ENCODE results near the gene ABAT. TPM values are rescaled to one million over a fixed set of nuclear protein-coding genes. Genes with fewer than 3 reads are reported as not detected.

The ABAT gene
- total RNA-seq, 1 experiment from 2014 or later: 7.3 TPM

DNA sequence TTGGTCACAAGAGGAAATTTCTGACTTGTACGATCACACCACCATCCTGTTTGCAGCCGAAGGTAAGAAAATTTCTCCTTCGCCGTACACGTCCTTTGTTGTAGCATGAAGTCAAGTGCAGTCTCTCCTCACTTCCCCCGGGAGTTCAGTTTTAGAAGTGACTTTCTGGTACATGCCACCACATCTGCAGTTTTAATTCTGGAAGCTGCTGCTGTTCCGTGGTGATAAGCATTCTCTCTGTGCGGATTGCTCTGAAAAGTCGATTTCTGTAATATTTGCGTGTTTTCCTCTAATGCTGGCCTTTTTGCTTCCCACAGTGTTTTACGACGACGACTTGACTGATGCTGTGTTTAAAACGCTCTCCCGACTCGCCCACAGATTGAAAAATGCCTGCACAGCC is 32.3 kb upstream of the ABAT start:
- H3K79me1 ChIP-seq (ENCODE audit: insufficient read depth, low read depth, low read length, poor library complexity, severe bottlenecking): no peaks in the 10 kb centered on the region
- Mint-ChIP-seq H3K36me3 (ENCODE audit: insufficient read depth in 1 of 3, low read depth in 3 of 3) (peaks cover 75 to 94% (median 92%) of the 10 kb centered on the region in 3 experiments), H3K27ac (no peak overlapping the region; a peak in 1 of 7 replicates), H3K27me3 (ENCODE audit: low read depth) (no peaks in the 10 kb centered on the region), H3K4me3 (no peak overlapping the region), H3K4me1 (no peaks in the 10 kb centered on the region), H3K9me3 (no peaks in the 10 kb centered on the region)
- no peak overlapping the region for H3K23ac ChIP-seq (ENCODE audit: insufficient read length, low read depth, low read length)
- H3K56ac ChIP-seq (ENCODE audit: insufficient read length, low read depth, low read length): no peak overlapping the region
- H3K23me2 ChIP-seq (ENCODE audit: insufficient read length, low read depth, low read length, poor library complexity, severe bottlenecking): no peaks in the 10 kb centered on the region
- H3K14ac ChIP-seq (ENCODE audit: insufficient read depth, low read length): no peak overlapping the region
- H3K4me2 ChIP-seq (ENCODE audit: insufficient read depth, insufficient read length, low read length): no peak overlapping the region
- TF ChIP-seq, protein P1, sequence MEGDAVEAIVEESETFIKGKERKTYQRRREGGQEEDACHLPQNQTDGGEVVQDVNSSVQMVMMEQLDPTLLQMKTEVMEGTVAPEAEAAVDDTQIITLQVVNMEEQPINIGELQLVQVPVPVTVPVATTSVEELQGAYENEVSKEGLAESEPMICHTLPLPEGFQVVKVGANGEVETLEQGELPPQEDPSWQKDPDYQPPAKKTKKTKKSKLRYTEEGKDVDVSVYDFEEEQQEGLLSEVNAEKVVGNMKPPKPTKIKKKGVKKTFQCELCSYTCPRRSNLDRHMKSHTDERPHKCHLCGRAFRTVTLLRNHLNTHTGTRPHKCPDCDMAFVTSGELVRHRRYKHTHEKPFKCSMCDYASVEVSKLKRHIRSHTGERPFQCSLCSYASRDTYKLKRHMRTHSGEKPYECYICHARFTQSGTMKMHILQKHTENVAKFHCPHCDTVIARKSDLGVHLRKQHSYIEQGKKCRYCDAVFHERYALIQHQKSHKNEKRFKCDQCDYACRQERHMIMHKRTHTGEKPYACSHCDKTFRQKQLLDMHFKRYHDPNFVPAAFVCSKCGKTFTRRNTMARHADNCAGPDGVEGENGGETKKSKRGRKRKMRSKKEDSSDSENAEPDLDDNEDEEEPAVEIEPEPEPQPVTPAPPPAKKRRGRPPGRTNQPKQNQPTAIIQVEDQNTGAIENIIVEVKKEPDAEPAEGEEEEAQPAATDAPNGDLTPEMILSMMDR (conservative IDR thresholded peaks at IDR 0.05): no peak
- no peak overlapping the region for H3K4ac ChIP-seq (ENCODE audit: low read depth, low read length)
- no peak overlapping the region for H2BK15ac ChIP-seq (ENCODE audit: low read depth, low read length)
- no CpG with 5 or more reads among the region's 16 CpGs for WGBS (ENCODE audit: extremely low coverage, insufficient read length, low lambda C conversion rate)
- H3T11ph ChIP-seq (ENCODE audit: low read length): no peak overlapping the region
- no peaks in the 10 kb centered on the region for H4K20me1 ChIP-seq (ENCODE audit: control insufficient read depth, insufficient read depth, insufficient read length)
- no peaks in the 10 kb centered on the region for H3K27me3 ChIP-seq (ENCODE audit: insufficient read depth, low read length)
- H4K91ac ChIP-seq (ENCODE audit: insufficient read length, low read depth, low read length): no peak overlapping the region
- no peak overlapping the region for H4K8ac ChIP-seq (replicated peaks; ENCODE audit: insufficient read length, low read depth, low read length)
- no peak overlapping the region for H2BK12ac ChIP-seq (ENCODE audit: insufficient read length, low read depth, low read length)
- H2BK120ac ChIP-seq (ENCODE audit: low read depth, low read length, poor library complexity, severe bottlenecking): no peak overlapping the region
- no peak overlapping the region for H2AFZ ChIP-seq (ENCODE audit: low read length)
- H4K5ac ChIP-seq (ENCODE audit: insufficient read length, low read depth, low read length): no peak overlapping the region
- no peak overlapping the region for H2BK5ac ChIP-seq (ENCODE audit: insufficient read length, low read length)
- H3K79me2 ChIP-seq (ENCODE audit: insufficient read depth, low read length): no peaks in the 10 kb centered on the region
- H3K9me3 ChIP-seq (ENCODE audit: control insufficient read depth, low read depth, low read length): no peaks in the 10 kb centered on the region
- no peak overlapping the region for H3K9ac ChIP-seq (ENCODE audit: extremely low read depth, insufficient read length, low read length)
- DNase-seq: no peak
- H2BK20ac ChIP-seq (ENCODE audit: low read depth, low read length, poor library complexity, severe bottlenecking): no peak overlapping the region
- no peak overlapping the region for H2AK5ac ChIP-seq (ENCODE audit: insufficient read length, low read length)
- no peak overlapping the region for H3K18ac ChIP-seq (ENCODE audit: insufficient read length, low read depth, low read length)
- H3K4me1 ChIP-seq (ENCODE audit: insufficient read depth, low read length): no peaks in the 10 kb centered on the region
- H3K27ac ChIP-seq (ENCODE audit: insufficient read length, low read depth, low read length): no peak overlapping the region
